Astrocyte of the hippocampus (primary cell): Measurements from ENCODE around the gene MESP2.
A peak's percentile ranks its signal among the peaks of the same experiment; 100 is the strongest.

Experiments used
- DNase-seq: peaks from one replicate; pipeline ENCODE4 v3.0.0; 2011; ENCODE audit warnings: low read depth, low spot score

Gene MESP2

GRCh38 chr15:89815769-89816168 is 39.6 kb downstream of the MESP2 start:
- DNase-seq, result no peak

GRCh38 chr15:89817701-89818280 is 41.7 kb downstream of the MESP2 start:
- no peak for DNase-seq

- DNase-seq, result no peak
Observed at GRCh38 chr15:89818287-89818686, 42.2 kb downstream of the MESP2 start.

GRCh38 chr15:89820666-89821611 is 44.8 kb downstream of the MESP2 start:
- DNase-seq, result no peak

- DNase-seq, result no peak
Observed at GRCh38 chr15:89822026-89822425, 45.9 kb downstream of the MESP2 start.

GRCh38 chr15:89822611-89822950 is 46.4 kb downstream of the MESP2 start:
- no peak for DNase-seq

GRCh38 chr15:89822951-89823711 is 47.0 kb downstream of the MESP2 start:
- DNase-seq, result peak; percentile 24

- no peak for DNase-seq
Observed at GRCh38 chr15:89823836-89824606, 47.9 kb downstream of the MESP2 start.

GRCh38 chr15:89824607-89824867 is 48.4 kb downstream of the MESP2 start:
- no peak for DNase-seq

- DNase-seq, result no peak
Observed at GRCh38 chr15:89825271-89825940, 49.3 kb downstream of the MESP2 start.

- no peak for DNase-seq
Observed at GRCh38 chr15:89826671-89827655, 50.8 kb downstream of the MESP2 start.

GRCh38 chr15:89827829-89828228 is 51.7 kb downstream of the MESP2 start:
- no peak for DNase-seq
